Hematopoietic multipotent progenitor cell (in vitro differentiated cells): ENCODE results near the gene PIM2. TPM values are rescaled to one million over a fixed set of nuclear protein-coding genes. Genes with fewer than 3 reads are reported as not detected.
"Not testable (repeated sequence)": the region's sequence is repeated elsewhere in the genome, so short reads cannot be mapped to it uniquely, and the experiment has no call there.

Experiments
- DNase-seq, 3 donors: peaks; one replicate each; pipeline ENCODE4 v3.0.0-alpha.2; 2011 to 2015; ENCODE audit warnings: low read depth in 2 of 3, low spot score in 2 of 3
- small RNA-seq: library from RNA; depleted of rRNA; stranded (forward); fragments of <200 nt; gene quantifications from one replicate; pipeline ENCODE3, GENCODE V24; 2012
- total RNA-seq: library from RNA; depleted of rRNA; stranded (reverse); fragments of >200 nt; gene quantifications from one replicate; pipeline ENCODE4 v1.2.3, GENCODE V29; 2012

PIM2 gene
- total RNA-seq, 1 donor = 142 TPM

- not testable (repeated sequence) for DNase-seq
Measured at GRCh38 chrX:48886586-48886985, 32.2 kb downstream of the PIM2 start.

GRCh38 chrX:48883729-48884128, 35.1 kb downstream of the PIM2 start:
- DNase-seq = no peak

GRCh38 chrX:48876944-48877343, 41.9 kb downstream of the PIM2 start:
- not testable (repeated sequence) for DNase-seq

- DNase-seq = not testable (repeated sequence)
Measured at GRCh38 chrX:48872017-48872416, 46.8 kb downstream of the PIM2 start.

- no peak for DNase-seq
Measured at GRCh38 chrX:48864210-48864609, 54.6 kb downstream of the PIM2 start.

Small RNAs within 50 kb of the gene (small RNA-seq; reads per million reads assigned to genes)
- not detected for gene RNU6-722P

Other genes with a start within 250 kb of the PIM2 start
- gene WAS, start 235.2 kb downstream of the PIM2 start, total RNA-seq = 52.0 TPM
- gene SUV39H1, start 222.3 kb downstream of the PIM2 start, total RNA-seq = 17.0 TPM
- gene GLOD5, start 157.3 kb downstream of the PIM2 start, total RNA-seq = 0.27 TPM
- 32.6 TPM for gene GATA1, start 132.4 kb downstream of the PIM2 start, total RNA-seq
- 133 TPM for gene HDAC6, start 117.0 kb downstream of the PIM2 start, total RNA-seq
- gene ERAS, start 92.5 kb downstream of the PIM2 start, total RNA-seq = 0.27 TPM
- 1.1 TPM for gene PCSK1N, start 83.4 kb downstream of the PIM2 start, total RNA-seq
- gene TIMM17B, start 21.3 kb downstream of the PIM2 start, total RNA-seq = 37.2 TPM
- 89.9 TPM for gene PQBP1, start 21.1 kb downstream of the PIM2 start, total RNA-seq
- gene SLC35A2, start 7.4 kb downstream of the PIM2 start, total RNA-seq = 14.3 TPM
- 55.5 TPM for gene OTUD5, start 38.6 kb upstream of the PIM2 start, total RNA-seq
- 3.0 TPM for gene KCND1, start 52.8 kb upstream of the PIM2 start, total RNA-seq
- gene GRIPAP1, start 83.2 kb upstream of the PIM2 start, total RNA-seq = 24.2 TPM
- 63.0 TPM for gene TFE3, start 124.3 kb upstream of the PIM2 start, total RNA-seq
- 3.5 TPM for gene CCDC120, start 140.0 kb upstream of the PIM2 start, total RNA-seq
- 14.0 TPM for gene PRAF2, start 155.0 kb upstream of the PIM2 start, total RNA-seq
- 75.7 TPM for gene WDR45, start 160.9 kb upstream of the PIM2 start, total RNA-seq
- gene GPKOW, start 204.7 kb upstream of the PIM2 start, total RNA-seq = 15.6 TPM
- gene MAGIX, start 243.7 kb upstream of the PIM2 start, total RNA-seq = 3.5 TPM